ENCODE results near the gene LYST.

DNA sequence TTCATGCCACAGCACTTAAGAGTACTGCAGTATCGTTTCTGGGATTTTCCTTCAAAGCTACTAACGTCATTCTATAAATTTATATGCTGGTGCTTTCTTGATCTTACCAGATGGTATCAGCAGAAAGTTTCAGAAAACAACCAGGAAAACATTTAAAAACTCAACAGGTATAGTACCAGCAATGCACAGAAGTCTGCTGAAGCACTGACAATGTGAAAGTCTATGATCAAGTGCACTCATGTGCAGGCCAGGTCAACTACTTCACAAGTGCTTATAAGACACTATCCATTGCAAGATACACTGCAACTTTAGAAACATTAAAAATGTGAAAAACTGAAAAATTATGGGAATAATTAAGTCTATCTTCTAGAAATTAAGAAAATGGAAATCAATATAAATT, 34.7 kb downstream of the LYST start:
- TF ChIP-seq, protein P1, sequence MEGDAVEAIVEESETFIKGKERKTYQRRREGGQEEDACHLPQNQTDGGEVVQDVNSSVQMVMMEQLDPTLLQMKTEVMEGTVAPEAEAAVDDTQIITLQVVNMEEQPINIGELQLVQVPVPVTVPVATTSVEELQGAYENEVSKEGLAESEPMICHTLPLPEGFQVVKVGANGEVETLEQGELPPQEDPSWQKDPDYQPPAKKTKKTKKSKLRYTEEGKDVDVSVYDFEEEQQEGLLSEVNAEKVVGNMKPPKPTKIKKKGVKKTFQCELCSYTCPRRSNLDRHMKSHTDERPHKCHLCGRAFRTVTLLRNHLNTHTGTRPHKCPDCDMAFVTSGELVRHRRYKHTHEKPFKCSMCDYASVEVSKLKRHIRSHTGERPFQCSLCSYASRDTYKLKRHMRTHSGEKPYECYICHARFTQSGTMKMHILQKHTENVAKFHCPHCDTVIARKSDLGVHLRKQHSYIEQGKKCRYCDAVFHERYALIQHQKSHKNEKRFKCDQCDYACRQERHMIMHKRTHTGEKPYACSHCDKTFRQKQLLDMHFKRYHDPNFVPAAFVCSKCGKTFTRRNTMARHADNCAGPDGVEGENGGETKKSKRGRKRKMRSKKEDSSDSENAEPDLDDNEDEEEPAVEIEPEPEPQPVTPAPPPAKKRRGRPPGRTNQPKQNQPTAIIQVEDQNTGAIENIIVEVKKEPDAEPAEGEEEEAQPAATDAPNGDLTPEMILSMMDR (IDR thresholded peaks at IDR 0.05): no peak
- no peak for TF ChIP-seq POLR2A (IDR thresholded peaks at IDR 0.05)
